SU-DHL-6 (cell line): ENCODE data around the gene DGLUCY.

Experiments
- H2AFZ ChIP-seq: fragments of 200-600 bp; sonication (generic); 2 replicates; pipeline ENCODE4 v1.6.1; 2014; ENCODE audit warnings: low read depth, mild to moderate bottlenecking, moderate library complexity, mixed read lengths, antibody characterized with exemption, low read length; ENCODE audit not compliant: severe bottlenecking
- H3F3A ChIP-seq: fragments of 200-600 bp; shearing (Covaris generic); 2 replicates; pipeline ENCODE4 v1.6.0; 2016; ENCODE audit warnings: antibody characterized with exemption, mild to moderate bottlenecking; ENCODE audit not compliant: insufficient read depth
- H3K27ac ChIP-seq: fragments of 200-600 bp; sonication (generic); 2 replicates; pipeline ENCODE4 v1.5.1; 2016; ENCODE audit warnings: low read depth, mild to moderate bottlenecking, low read length, moderate library complexity, mixed read lengths
- H3K27me3 ChIP-seq: fragments of 200-600 bp; sonication (generic), shearing (Covaris generic); 2 replicates; pipeline ENCODE4 v1.6.0; 2014; ENCODE audit warnings: mild to moderate bottlenecking, low read length
- H3K36me3 ChIP-seq: fragments of 200-600 bp; sonication (generic); 2 replicates; pipeline ENCODE4 v1.6.1; 2014; ENCODE audit warnings: mild to moderate bottlenecking, low read length, mixed read lengths
- H3K4me2 ChIP-seq: fragments of 300-600, 200-600 bp; shearing (Covaris generic), sonication (generic); 2 replicates; pipeline ENCODE4 v1.6.0; 2014; ENCODE audit warnings: low read length, low read depth, mild to moderate bottlenecking; ENCODE audit not compliant: poor library complexity, severe bottlenecking
- H3K4me3 ChIP-seq: fragments of 200-600 bp; sonication (generic); 2 replicates; pipeline ENCODE4 v1.5.1; 2014; ENCODE audit warnings: antibody characterized with exemption, low read length, mild to moderate bottlenecking, mixed read lengths; ENCODE audit not compliant: insufficient read depth, poor library complexity, severe bottlenecking
- H3K79me2 ChIP-seq: fragments of 200-600 bp; sonication (generic); 2 replicates; pipeline ENCODE4 v1.6.1; 2014; ENCODE audit warnings: mild to moderate bottlenecking, low read length, moderate library complexity; ENCODE audit not compliant: insufficient read depth
- H3K9ac ChIP-seq: fragments of 200-600 bp; sonication (generic); 2 replicates; pipeline ENCODE4 v1.7.0; 2014; ENCODE audit warnings: mild to moderate bottlenecking, low read length
- H3K9me2 ChIP-seq: fragments of 200-600 bp; sonication (generic); replicated peaks from 2 replicates; pipeline ENCODE4 v1.6.1; 2014; ENCODE audit warnings: low read length; ENCODE audit not compliant: insufficient read depth
- H3K9me3 ChIP-seq: fragments of 200-600 bp; sonication (generic); 2 replicates; pipeline ENCODE4 v1.6.1; 2014; ENCODE audit warnings: low read length, mixed read lengths; ENCODE audit not compliant: insufficient read depth
- H4K20me1 ChIP-seq: fragments of 200-600 bp; sonication (generic); 2 replicates; pipeline ENCODE4 v1.6.1; 2014; ENCODE audit warnings: low read depth, mild to moderate bottlenecking, antibody characterized with exemption, low read length, moderate library complexity, mixed read lengths
- EZH2phosphoT487 ChIP-seq: fragments of 200-600 bp; sonication (generic), shearing (Covaris generic); conservative IDR thresholded peaks from 2 replicates; pipeline ENCODE4 v1.6.1; 2018; ENCODE audit warnings: mild to moderate bottlenecking, antibody characterized with exemption, low read length, moderate library complexity, mixed read lengths
- TF ChIP-seq, protein P1 (sequence below): fragments of 200-600 bp; sonication (generic); IDR thresholded peaks from one replicate; pipeline ENCODE4 v1.5.1; 2017; ENCODE audit warnings: antibody characterized with exemption, mild to moderate bottlenecking, low read length, moderate library complexity; ENCODE audit not compliant: insufficient read depth, poor library complexity, severe bottlenecking

DGLUCY gene

GRCh38 chr14:91228112-91229004, 114.5 kb downstream of the DGLUCY start:
- H4K20me1 ChIP-seq = no peaks in the 10 kb centered on the region
- H3K27me3 ChIP-seq = no peaks in the 10 kb centered on the region
- no peaks in the 10 kb centered on the region for H3K36me3 ChIP-seq
- H3K9me2 ChIP-seq = no peaks in the 10 kb centered on the region
- H2AFZ ChIP-seq = no peak overlapping the region
- TF ChIP-seq, protein P1, sequence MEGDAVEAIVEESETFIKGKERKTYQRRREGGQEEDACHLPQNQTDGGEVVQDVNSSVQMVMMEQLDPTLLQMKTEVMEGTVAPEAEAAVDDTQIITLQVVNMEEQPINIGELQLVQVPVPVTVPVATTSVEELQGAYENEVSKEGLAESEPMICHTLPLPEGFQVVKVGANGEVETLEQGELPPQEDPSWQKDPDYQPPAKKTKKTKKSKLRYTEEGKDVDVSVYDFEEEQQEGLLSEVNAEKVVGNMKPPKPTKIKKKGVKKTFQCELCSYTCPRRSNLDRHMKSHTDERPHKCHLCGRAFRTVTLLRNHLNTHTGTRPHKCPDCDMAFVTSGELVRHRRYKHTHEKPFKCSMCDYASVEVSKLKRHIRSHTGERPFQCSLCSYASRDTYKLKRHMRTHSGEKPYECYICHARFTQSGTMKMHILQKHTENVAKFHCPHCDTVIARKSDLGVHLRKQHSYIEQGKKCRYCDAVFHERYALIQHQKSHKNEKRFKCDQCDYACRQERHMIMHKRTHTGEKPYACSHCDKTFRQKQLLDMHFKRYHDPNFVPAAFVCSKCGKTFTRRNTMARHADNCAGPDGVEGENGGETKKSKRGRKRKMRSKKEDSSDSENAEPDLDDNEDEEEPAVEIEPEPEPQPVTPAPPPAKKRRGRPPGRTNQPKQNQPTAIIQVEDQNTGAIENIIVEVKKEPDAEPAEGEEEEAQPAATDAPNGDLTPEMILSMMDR = no peak
- no peak for TF ChIP-seq EZH2phosphoT487
- no peak overlapping the region for H3K27ac ChIP-seq
- no peak overlapping the region for H3K4me3 ChIP-seq
- no peaks in the 10 kb centered on the region for H3K9me3 ChIP-seq
- H3F3A ChIP-seq = no peaks in the 10 kb centered on the region
- no peak overlapping the region for H3K9ac ChIP-seq
- no peaks in the 10 kb centered on the region for H3K79me2 ChIP-seq
- H3K4me2 ChIP-seq = no peak overlapping the region

DNA sequence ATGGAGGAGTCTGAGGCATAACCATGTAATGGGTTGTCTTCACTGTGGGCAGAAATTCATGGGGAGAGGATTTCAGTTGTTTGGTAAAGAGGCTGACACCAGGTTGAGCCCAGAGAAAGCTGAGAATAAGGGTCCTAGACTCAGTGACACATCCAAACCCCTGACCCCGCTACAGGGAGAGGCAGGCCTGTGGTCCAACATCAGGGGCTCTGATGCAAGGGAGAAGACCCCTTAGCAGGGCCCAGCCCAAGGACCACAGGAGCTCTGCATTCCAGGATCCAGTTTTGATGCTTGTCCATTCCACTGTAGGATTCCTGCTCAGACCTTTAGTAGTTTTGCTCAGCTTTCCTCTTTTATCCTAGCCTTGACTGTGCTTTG, 115.1 kb downstream of the DGLUCY start:
- H3K27me3 ChIP-seq = no peaks in the 10 kb centered on the region
- no peaks in the 10 kb centered on the region for H3K9me3 ChIP-seq
- TF ChIP-seq, protein P1 = no peak
- no peak for TF ChIP-seq EZH2phosphoT487
- no peak overlapping the region for H3K4me3 ChIP-seq
- no peaks in the 10 kb centered on the region for H3F3A ChIP-seq
- H2AFZ ChIP-seq = no peak overlapping the region
- H3K36me3 ChIP-seq = no peaks in the 10 kb centered on the region
- no peaks in the 10 kb centered on the region for H4K20me1 ChIP-seq
- no peak overlapping the region for H3K9ac ChIP-seq
- H3K4me2 ChIP-seq = no peak overlapping the region
- H3K9me2 ChIP-seq = no peaks in the 10 kb centered on the region
- no peaks in the 10 kb centered on the region for H3K79me2 ChIP-seq
- H3K27ac ChIP-seq = no peak overlapping the region

DNA sequence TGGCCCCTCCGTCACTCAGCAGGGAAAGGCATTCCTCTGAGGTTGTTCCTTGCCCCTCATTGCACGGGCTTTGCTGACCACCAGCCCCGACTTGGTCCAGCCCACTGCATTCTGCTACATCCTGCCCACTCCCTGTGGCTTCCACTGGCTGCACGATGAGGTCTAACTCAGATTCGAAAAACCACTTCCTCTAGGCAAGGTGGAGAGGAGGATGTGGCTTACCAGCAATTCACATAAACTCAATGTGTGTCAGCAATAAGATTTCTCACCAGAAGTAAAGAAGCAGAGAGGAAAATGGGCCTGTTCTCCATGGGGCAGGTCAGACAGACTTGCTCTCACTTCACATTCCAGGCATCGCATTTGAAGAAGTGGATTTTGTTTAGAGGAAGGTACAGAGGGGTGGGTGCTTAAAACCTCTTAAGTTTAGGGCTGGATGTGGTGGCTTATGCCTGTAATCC, 115.9 kb downstream of the DGLUCY start:
- H3K36me3 ChIP-seq = no peaks in the 10 kb centered on the region
- no peaks in the 10 kb centered on the region for H3F3A ChIP-seq
- no peaks in the 10 kb centered on the region for H3K9me2 ChIP-seq
- no peaks in the 10 kb centered on the region for H3K79me2 ChIP-seq
- H3K4me2 ChIP-seq = peak overlapping the region; percentile 11
- no peaks in the 10 kb centered on the region for H4K20me1 ChIP-seq
- peak overlapping the region; percentile 33; the same call in 1 of the 2 replicates for H3K27ac ChIP-seq
- no peak overlapping the region for H2AFZ ChIP-seq
- no peak overlapping the region for H3K9ac ChIP-seq
- no peaks in the 10 kb centered on the region for H3K27me3 ChIP-seq
- no peaks in the 10 kb centered on the region for H3K9me3 ChIP-seq
- TF ChIP-seq, protein P1 = no peak
- no peak for TF ChIP-seq EZH2phosphoT487
- no peak overlapping the region for H3K4me3 ChIP-seq
